Activated CD4-positive, CD25-positive, alpha-beta regulatory T cell treated with anti-CD3 and anti-CD28 coated beads, Interleukin-2, amount 50 U/mL, for 72 hours (primary cell): ENCODE data around the gene C19orf12.
"Not testable (repeated sequence)": the region's sequence is repeated elsewhere in the genome, so short reads cannot be mapped to it uniquely, and the experiment has no call there.

ENCODE experiments used
- DNase-seq: peaks from one replicate; pipeline ENCODE4 v3.0.0; 2021

Gene C19orf12

GRCh38 chr19:29674374-29675119 lies 40.5 kb downstream of the C19orf12 start:
- DNase-seq, result no peak

GRCh38 chr19:29673451-29674371 lies 41.4 kb downstream of the C19orf12 start:
- DNase-seq, result no peak

GRCh38 chr19:29672933-29673336 lies 42.1 kb downstream of the C19orf12 start:
- peak; percentile 74 for DNase-seq

GRCh38 chr19:29672319-29672932 lies 42.6 kb downstream of the C19orf12 start:
- no peak for DNase-seq

- DNase-seq, result peak; percentile 73
Observed at GRCh38 chr19:29671393-29672160, 43.5 kb downstream of the C19orf12 start.

GRCh38 chr19:29671026-29671392 lies 44.1 kb downstream of the C19orf12 start:
- DNase-seq, result not testable (repeated sequence)

GRCh38 chr19:29670255-29670654 lies 44.8 kb downstream of the C19orf12 start:
- no peak for DNase-seq

- DNase-seq, result no peak
Observed at GRCh38 chr19:29668746-29669609, 46.1 kb downstream of the C19orf12 start.

- DNase-seq, result no peak
Observed at GRCh38 chr19:29667901-29668341, 47.1 kb downstream of the C19orf12 start.

- DNase-seq, result no peak
Observed at GRCh38 chr19:29667387-29667783, 47.7 kb downstream of the C19orf12 start.

GRCh38 chr19:29666578-29667386 lies 48.3 kb downstream of the C19orf12 start:
- DNase-seq, result no peak

GRCh38 chr19:29665826-29666577 lies 49.1 kb downstream of the C19orf12 start:
- no peak for DNase-seq

GRCh38 chr19:29665215-29665825 lies 49.7 kb downstream of the C19orf12 start, which contains the start of gene PLEKHF1:
PLEKHF1 (plus strand) TSS chr19:29665461; CDS start chr19:29673840, 8,379 bp downstream.
- peak; percentile 94 for DNase-seq

- no peak for DNase-seq
Observed at GRCh38 chr19:29664753-29665214, 50.3 kb downstream of the C19orf12 start.

- no peak for DNase-seq
Observed at GRCh38 chr19:29663861-29664752, 51.0 kb downstream of the C19orf12 start.

GRCh38 chr19:29662604-29663404 lies 52.3 kb downstream of the C19orf12 start:
- no peak for DNase-seq

GRCh38 chr19:29662278-29662603 lies 52.8 kb downstream of the C19orf12 start:
- DNase-seq, result no peak
